ENCODE results near the gene KCNQ5. TPM values are rescaled to one million over a fixed set of nuclear protein-coding genes. Genes with fewer than 3 reads are reported as not detected.

The KCNQ5 gene
- total RNA-seq, 4 donors from 2014 or later, result 0.14 to 1.2 (median 0.48) TPM; not detected in 1

DNA sequence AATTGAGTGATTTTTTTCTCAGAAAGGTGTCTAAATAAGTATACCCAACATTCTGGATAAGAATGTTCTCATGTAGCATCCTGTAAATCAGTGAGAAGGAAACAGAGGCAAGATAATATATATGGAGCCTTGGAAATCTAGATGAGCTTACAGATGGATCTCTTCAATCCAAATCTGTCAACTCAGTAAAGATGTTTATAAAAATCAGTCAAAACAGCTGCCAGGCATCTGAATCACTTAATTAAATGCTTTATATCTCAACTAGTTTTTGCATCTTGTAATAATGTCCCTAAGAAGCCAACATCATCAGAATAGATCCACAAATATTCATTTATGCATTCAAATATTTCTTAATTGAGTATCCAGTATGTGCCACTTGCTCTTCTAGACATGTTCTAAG, 303.3 kb downstream of the KCNQ5 start:
- Histone ChIP-seq H3K36me3 (no peaks in the 10 kb centered on the region), H3K4me3 (no peak overlapping the region), H3K27me3 (no peaks in the 10 kb centered on the region), H3K9me3 (no peaks in the 10 kb centered on the region), H3K27ac (no peak overlapping the region), H3K4me1 (no peaks in the 10 kb centered on the region)
- TF ChIP-seq, protein P1, sequence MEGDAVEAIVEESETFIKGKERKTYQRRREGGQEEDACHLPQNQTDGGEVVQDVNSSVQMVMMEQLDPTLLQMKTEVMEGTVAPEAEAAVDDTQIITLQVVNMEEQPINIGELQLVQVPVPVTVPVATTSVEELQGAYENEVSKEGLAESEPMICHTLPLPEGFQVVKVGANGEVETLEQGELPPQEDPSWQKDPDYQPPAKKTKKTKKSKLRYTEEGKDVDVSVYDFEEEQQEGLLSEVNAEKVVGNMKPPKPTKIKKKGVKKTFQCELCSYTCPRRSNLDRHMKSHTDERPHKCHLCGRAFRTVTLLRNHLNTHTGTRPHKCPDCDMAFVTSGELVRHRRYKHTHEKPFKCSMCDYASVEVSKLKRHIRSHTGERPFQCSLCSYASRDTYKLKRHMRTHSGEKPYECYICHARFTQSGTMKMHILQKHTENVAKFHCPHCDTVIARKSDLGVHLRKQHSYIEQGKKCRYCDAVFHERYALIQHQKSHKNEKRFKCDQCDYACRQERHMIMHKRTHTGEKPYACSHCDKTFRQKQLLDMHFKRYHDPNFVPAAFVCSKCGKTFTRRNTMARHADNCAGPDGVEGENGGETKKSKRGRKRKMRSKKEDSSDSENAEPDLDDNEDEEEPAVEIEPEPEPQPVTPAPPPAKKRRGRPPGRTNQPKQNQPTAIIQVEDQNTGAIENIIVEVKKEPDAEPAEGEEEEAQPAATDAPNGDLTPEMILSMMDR (IDR thresholded peaks at IDR 0.05), result no peak
- TF ChIP-seq POLR2AphosphoS5 (IDR thresholded peaks at IDR 0.05), result no peak
- no peak for TF ChIP-seq EP300 (IDR thresholded peaks at IDR 0.05; ENCODE audit: low read depth)
- no peak for TF ChIP-seq POLR2A (IDR thresholded peaks at IDR 0.05)
- in situ Hi-C loops (cut with MboI; ENCODE audit: low pct_ligation_motif_present in 1 of 4, low pct_unique_long_range_greater_than_20kb in 1 of 4, low sequenced_read_pairs in 3 of 4) (no loop called here), intact Hi-C loops (cut with DNase I; ENCODE audit: low total_unique reads) (no loop called here)
- DNase-seq, result no peak

DNA sequence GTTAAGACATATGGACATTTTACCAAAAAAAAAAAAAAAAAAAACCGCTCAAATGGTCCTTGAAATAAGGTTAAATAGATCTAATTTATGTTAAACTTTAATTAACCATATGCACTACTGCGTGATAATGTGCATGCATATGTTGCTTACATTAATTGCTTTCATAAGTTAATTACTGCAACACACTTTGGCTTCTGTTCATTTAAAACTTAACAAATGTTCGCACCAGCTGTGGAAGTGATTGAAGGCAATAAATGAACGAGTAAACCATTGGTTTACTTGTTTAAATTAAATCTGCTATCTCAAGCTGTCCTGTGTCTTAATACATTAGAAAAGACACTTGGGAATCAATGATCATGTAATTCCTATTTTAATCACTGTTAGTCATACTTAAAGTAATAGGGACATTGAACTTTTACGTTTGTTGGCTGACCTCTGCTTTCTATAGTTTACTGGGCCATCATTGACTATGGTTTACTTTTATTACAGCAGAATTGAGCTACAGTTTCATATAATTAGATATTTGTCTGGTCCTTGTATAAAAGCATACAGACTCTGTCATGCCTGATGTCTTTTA, 308.8 kb downstream of the KCNQ5 start:
- H3K4me3 ChIP-seq, result no peak overlapping the region
- no peaks in the 10 kb centered on the region for H3K36me3 ChIP-seq
- H3K9me3 ChIP-seq, result no peaks in the 10 kb centered on the region
- in situ Hi-C loops (cut with MboI; ENCODE audit: low pct_ligation_motif_present in 1 of 4, low pct_unique_long_range_greater_than_20kb in 1 of 4, low sequenced_read_pairs in 3 of 4), result no loop called here
- H3K4me1 ChIP-seq, result no peaks in the 10 kb centered on the region
- WGBS, 2 donors (ENCODE audit: low coverage in 1 of 2), result 65 to 67% methylated on average over 5 of the region's 5 CpGs
- no peak for DNase-seq
- no peak for TF ChIP-seq POLR2AphosphoS5 (IDR thresholded peaks at IDR 0.05)
- TF ChIP-seq, protein P1 (IDR thresholded peaks at IDR 0.05), result no peak
- no peak for TF ChIP-seq EP300 (IDR thresholded peaks at IDR 0.05; ENCODE audit: low read depth)
- TF ChIP-seq POLR2A (IDR thresholded peaks at IDR 0.05), result no peak
- H3K27ac ChIP-seq, result no peak overlapping the region
- H3K27me3 ChIP-seq, result no peaks in the 10 kb centered on the region
- intact Hi-C loops (cut with DNase I; ENCODE audit: low total_unique reads), result no loop called here

DNA sequence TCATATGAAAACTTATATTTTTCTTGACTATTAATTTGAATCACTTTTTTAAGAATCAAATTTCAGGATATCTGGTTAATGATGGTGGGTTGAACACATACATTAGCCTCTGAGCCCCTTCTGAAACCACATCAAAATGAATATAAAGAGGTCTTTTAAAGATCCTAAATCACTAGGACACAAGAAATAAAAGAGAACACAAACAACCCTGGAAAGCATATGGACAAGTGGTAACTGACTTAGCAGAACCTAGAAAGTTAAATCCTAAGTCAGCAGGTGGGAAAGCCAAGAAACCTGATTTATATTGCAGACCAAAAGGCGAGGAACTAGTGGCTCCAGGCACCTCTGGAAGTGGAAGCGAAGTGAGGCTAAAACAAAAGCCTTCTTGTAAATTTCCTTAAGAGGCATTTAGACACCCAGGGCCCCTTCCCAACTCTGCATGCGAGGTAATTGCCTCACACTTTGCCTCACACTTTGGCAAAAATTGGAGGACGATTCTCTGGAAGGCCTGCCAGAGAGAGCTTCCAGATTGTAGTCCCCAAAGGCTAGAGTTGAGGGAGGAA, 309.5 kb downstream of the KCNQ5 start:
- no peak overlapping the region for H3K27ac ChIP-seq
- WGBS, 2 donors (ENCODE audit: low coverage in 1 of 2), result 65 to 71% methylated on average over 3 to 4 of the region's 4 CpGs
- no peak for DNase-seq
- H3K4me3 ChIP-seq, result no peak overlapping the region
- no peak for TF ChIP-seq POLR2AphosphoS5 (IDR thresholded peaks at IDR 0.05)
- TF ChIP-seq, protein P1 (IDR thresholded peaks at IDR 0.05), result no peak
- H3K4me1 ChIP-seq, result no peaks in the 10 kb centered on the region
- H3K27me3 ChIP-seq, result no peaks in the 10 kb centered on the region
- no peaks in the 10 kb centered on the region for H3K9me3 ChIP-seq
- in situ Hi-C loops (cut with MboI; ENCODE audit: low pct_ligation_motif_present in 1 of 4, low pct_unique_long_range_greater_than_20kb in 1 of 4, low sequenced_read_pairs in 3 of 4) (no loop called here), intact Hi-C loops (cut with DNase I; ENCODE audit: low total_unique reads) (no loop called here)
- H3K36me3 ChIP-seq, result no peaks in the 10 kb centered on the region

DNA sequence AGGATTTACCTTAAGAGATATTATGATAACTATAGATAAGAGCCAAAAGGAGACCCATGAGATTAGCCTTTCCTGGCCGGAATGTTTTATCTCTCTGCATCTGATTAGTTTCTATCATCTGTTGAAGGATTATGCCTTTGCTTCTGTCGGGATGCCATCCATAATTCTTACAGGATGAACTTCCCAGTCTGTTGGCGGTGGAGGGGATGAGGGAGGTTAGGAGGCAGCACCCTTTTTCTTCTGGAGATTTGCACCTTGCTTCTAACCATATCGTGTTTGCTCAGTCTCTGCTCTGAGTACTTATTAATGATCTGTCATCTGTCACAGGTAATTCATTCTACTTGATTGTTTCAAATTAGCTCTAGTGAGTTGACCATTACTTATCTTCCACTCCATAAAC, 311.4 kb downstream of the KCNQ5 start:
- in situ Hi-C loops (cut with MboI; ENCODE audit: low pct_ligation_motif_present in 1 of 4, low pct_unique_long_range_greater_than_20kb in 1 of 4, low sequenced_read_pairs in 3 of 4) (no loop called here), intact Hi-C loops (cut with DNase I; ENCODE audit: low total_unique reads) (no loop called here)
- Histone ChIP-seq H3K9me3 (no peaks in the 10 kb centered on the region), H3K4me1 (no peaks in the 10 kb centered on the region), H3K27ac (no peak overlapping the region), H3K4me3 (no peak overlapping the region), H3K27me3 (no peaks in the 10 kb centered on the region), H3K36me3 (no peaks in the 10 kb centered on the region)
- WGBS, 2 donors (ENCODE audit: low coverage in 1 of 2), result 74 to 86% methylated on average over 4 of the region's 4 CpGs
- TF ChIP-seq POLR2A (IDR thresholded peaks at IDR 0.05) (no peak), EP300 (IDR thresholded peaks at IDR 0.05; ENCODE audit: low read depth) (no peak), POLR2AphosphoS5 (IDR thresholded peaks at IDR 0.05) (no peak)
- TF ChIP-seq, protein P1 (IDR thresholded peaks at IDR 0.05), result no peak
- DNase-seq, result no peak

Data from transverse colon (tissue), 4 donors.